Measurements from ENCODE around the gene VCL.

The VCL gene

GRCh38 chr10:74093530-74094164 lies 95.7 kb downstream of the VCL start:
- DNase-seq (ENCODE audit: low read depth in 1 of 2, low spot score in 1 of 2) = no peak
- no peak for TF ChIP-seq GABPA (IDR thresholded peaks at IDR 0.05; ENCODE audit: low read depth)
- TF ChIP-seq POLR2AphosphoS5 (IDR thresholded peaks at IDR 0.05; ENCODE audit: low read depth) = no peak
- no peak for TF ChIP-seq REST (IDR thresholded peaks at IDR 0.05; ENCODE audit: insufficient replicate concordance, low read depth)
- no peak for TF ChIP-seq SPI1 (IDR thresholded peaks at IDR 0.05; ENCODE audit: borderline replicate concordance, low read depth)
- TF ChIP-seq CTCF (IDR thresholded peaks at IDR 0.05; ENCODE audit: insufficient read depth, low read length) = no peak
- Histone ChIP-seq H3K27me3 (ENCODE audit: insufficient read depth, poor library complexity, severe bottlenecking) (no peaks in the 10 kb centered on the region), H3K4me3 (replicated peaks; ENCODE audit: insufficient read depth, low read length) (no peak overlapping the region), H3K27ac (replicated peaks) (no peak overlapping the region)

- Histone ChIP-seq H3K4me3 (replicated peaks; ENCODE audit: insufficient read depth, low read length) (no peak overlapping the region), H3K27ac (replicated peaks) (no peak overlapping the region), H3K27me3 (ENCODE audit: insufficient read depth, poor library complexity, severe bottlenecking) (no peaks in the 10 kb centered on the region)
- TF ChIP-seq GABPA (IDR thresholded peaks at IDR 0.05; ENCODE audit: low read depth) (no peak), CTCF (IDR thresholded peaks at IDR 0.05; ENCODE audit: insufficient read depth, low read length) (no peak), REST (IDR thresholded peaks at IDR 0.05; ENCODE audit: insufficient replicate concordance, low read depth) (no peak), POLR2AphosphoS5 (IDR thresholded peaks at IDR 0.05; ENCODE audit: low read depth) (no peak), SPI1 (IDR thresholded peaks at IDR 0.05; ENCODE audit: borderline replicate concordance, low read depth) (no peak)
- DNase-seq (ENCODE audit: low read depth in 1 of 2, low spot score in 1 of 2) = no peak
These were observed 96.3 kb downstream of the VCL start for GRCh38 chr10:74094231-74094630.

- Histone ChIP-seq H3K4me3 (replicated peaks; ENCODE audit: insufficient read depth, low read length) (no peak overlapping the region), H3K27ac (replicated peaks) (no peak overlapping the region), H3K27me3 (ENCODE audit: insufficient read depth, poor library complexity, severe bottlenecking) (no peaks in the 10 kb centered on the region)
- DNase-seq (ENCODE audit: low read depth in 1 of 2, low spot score in 1 of 2) = no peak
- TF ChIP-seq SPI1 (IDR thresholded peaks at IDR 0.05; ENCODE audit: borderline replicate concordance, low read depth) = peak; percentile 13; the same call in 1 of the 2 replicates
- no peak for TF ChIP-seq REST (IDR thresholded peaks at IDR 0.05; ENCODE audit: insufficient replicate concordance, low read depth)
These were observed 98.9 kb downstream of the VCL start for GRCh38 chr10:74096777-74097176.

Data from HL-60 (cell line).